Stimulated activated CD4-positive, alpha-beta T cell treated with anti-CD3 and anti-CD28 coated beads, Interleukin-12 subunit alpha, Interleukin-12 subunit beta, amount 100 ng/mL, for 48 hours (primary cell): ENCODE results near the gene RNF111.

Source experiments
- DNase-seq, 3 donors: peaks; one replicate each; pipeline ENCODE4 v3.0.0-alpha.2; 2020; ENCODE audit warnings: low read depth in 2 of 3, low spot score in 1 of 3

The RNF111 gene

DNA sequence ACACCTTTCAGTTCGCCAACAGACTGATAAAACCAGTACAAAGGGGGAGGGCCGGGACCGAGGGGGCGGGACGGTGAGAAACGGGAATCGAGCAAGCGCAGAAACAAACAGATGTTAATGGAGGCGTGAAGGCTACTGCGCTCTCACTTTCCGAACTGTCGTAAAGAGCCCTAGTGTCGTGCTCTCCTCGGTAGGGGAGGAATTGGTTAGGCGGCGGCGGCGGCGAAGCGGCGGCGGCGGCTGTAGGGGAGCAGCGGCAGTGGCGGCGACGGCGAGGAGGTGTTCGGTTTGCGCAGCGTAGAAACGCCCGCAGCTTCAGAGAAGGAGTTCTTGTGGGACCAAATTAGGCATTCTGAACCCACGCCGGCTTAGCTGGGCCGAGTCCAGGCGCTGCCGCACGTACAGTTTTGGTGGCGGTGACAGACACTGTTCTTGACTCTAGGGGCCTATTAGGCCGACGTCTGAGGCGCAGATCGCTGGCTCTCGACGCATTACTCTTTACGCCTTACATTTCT, at the start of gene RNF111:
TSS of gene RNF111 (plus strand) at position 173 of the 515 bp plus-strand sequence. CDS start 43,160 bp downstream, outside the sequence.
- DNase-seq: peak; percentile 81 to 86 (median 84)

DNA sequence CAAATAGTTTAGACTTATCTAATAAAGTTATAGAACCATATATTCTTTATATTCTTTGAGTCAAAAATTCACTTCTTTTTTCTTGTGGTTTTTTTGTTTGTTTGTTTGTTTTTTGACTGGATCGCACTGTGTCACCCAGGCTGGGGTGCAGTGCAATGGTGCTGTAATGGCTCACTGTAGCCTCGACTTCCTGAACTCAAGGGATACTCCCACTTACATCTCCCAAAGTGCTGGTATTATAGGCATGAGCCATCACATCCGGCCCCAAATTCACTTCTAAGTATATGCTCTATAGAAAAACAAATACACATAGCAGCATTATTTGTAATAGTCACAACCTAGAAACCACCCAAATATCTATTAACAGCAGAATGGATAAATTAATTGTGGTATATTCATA, 40.3 kb upstream of the RNF111 start:
- DNase-seq: no peak

DNA sequence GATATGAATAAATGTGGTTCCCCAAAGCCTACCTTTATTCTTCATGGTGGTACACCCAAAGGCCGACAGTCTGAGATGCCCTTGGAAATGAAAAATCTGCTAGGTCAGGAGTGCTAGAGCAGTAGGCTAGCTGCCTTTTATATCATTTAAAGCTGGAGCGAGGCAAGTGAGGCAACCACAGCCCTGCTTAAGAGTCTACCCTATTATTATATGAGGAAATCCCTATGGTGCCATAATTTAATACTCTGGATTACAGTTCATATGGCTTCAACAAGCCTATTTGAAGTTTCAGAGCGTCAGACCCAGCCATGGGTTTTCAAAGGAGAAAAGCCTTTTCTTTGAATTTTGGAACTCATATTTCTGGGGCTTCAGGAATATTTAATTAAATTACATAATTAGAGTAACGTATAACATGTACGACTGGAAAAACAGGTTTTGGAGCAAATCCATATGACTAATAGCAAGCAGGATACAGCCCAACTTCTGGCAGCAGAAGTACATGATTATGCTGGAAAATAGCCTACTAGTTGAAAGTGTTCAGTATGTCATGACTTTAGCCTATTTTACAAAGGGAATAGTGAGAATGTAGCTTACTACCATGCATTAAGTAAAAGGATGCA, 36.0 kb upstream of the RNF111 start:
- no peak for DNase-seq

DNA sequence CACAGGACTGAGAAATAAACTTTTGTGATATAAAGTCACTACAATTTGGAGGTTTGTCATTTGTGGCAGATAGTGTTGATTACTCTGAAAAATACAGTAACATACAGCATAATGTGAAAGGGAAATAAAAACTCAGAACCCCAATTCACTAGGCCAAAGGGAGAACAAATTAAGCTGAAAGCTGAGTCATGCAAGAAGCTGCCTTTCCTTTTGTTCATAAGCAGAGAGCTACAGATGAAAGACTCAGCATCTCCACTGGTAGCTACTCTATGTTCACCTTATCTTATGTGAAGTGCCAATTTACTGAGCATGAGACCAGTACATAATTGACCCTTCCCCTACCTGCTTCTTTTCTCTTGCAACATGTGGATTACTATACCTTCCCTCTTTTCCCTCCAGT, 34.7 kb upstream of the RNF111 start:
- no peak for DNase-seq

DNA sequence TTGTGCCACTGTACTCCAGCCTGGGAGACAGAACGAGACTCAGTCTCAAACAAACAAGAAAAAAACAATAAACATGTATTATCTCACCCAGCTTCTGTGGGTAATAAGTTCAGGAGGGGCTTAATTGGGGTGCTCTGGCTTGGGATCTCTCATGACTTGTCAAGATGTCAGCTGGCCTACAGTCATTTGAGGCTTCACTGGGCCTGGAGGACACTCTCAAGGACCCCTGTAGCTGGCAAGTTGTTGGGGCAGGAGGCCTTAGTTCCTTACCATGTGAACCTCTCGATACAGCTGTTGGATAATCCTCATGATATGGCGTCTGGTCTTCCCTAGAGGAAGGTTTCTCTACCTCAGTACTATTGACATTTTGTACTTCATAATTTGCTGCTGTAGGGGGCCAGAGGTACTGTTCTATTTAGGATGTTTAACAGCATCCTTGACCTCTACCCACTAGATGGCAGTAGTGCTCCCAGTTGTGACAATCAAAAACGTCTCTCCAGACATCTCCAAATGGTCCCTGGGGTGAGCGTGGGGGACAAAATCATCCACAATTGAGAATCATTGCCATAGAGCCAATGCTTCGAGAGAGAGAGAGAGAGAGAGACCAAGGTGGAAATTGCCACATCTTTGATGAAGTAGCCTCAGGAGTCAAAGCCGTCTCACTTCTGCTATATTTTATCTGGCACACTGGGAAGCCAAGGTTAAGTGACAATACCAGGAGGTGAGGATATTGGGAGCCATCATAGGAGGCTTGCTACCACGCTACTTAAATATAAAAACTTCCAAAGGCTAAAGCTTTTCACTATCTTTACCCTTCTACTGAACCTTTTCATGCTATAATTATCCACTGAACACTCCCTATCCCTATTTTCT, 30.1 kb upstream of the RNF111 start:
- DNase-seq: peak; percentile 24 to 78 (median 42)

DNA sequence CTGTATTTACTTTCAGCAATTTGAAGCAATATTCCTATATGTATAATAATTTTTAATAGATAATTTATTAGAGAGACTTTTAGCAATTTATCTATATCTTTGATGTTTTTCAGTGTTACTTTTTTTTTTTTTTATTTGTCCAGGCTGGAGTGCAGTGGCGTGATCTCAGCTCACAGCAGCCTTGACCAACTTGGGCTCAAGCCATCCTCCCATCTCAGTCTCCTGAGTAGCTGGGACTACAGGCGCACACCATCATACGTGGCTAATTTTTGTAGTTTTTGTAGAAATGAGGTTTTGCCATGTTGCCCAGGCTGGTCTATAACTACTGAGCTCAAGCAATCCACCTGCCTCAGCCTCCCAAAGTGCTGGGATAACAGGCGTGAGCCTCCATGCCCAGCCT, 28.7 kb upstream of the RNF111 start:
- no peak for DNase-seq

DNA sequence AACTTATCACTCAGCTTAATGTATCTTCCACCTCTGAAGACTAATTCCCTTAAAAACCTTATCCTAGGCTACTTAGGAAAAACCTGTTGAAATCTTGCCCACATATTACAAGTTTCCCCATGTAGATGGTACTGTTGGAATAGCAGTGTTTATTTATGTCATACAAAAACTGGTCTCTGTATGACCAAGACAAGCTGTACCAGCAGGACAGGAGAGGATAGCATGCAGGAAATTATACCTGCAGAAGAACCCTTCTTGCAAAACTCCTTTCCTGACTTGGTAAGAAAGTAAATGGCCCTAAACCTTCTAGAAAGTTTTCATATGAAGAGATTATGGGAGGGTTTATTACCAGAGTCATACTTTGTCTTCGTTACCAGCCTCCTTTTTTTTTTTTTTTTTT, 25.3 kb upstream of the RNF111 start:
- DNase-seq: no peak

DNA sequence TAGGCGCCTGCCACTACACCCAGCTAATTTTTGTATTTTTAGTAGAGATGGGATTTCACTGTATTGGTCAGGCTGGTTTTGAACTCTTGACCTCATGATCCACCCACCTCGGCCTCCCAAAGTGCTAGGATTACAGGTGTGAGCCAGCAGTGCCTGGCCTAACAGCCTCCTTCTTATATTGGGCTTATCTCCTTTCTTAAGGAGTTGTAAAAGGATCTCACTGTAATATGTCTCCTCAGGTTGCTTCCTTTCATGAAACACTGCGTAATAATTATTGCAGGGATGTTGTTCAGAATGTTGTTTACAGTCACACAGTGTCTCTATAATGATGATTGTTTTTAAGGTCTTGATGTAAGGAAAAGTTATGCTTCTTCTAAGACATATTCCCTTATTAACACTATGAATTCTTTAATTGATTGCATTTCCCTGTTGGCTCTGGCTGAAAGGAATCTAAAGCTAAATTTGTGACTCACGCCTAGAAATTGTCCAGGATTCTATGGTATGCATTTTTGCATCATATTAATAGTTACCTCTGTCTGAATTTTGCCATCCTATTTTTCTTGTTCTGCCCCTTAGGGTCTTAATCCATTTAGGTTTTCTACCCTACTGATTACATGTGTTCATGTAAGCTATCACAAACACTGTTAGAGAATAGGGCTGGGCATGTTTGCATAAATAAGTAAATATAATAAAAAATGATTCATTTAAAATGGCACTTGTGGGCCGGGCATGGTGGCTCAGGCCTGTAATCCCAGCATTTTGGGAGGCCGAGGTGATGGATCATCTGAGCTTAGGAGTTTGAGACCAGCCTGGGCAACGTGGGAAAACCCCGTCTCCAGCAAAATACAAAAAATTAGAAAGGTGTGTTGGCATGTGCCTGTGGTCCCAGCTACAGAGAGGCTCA, 24.5 kb upstream of the RNF111 start:
- no peak for DNase-seq

DNA sequence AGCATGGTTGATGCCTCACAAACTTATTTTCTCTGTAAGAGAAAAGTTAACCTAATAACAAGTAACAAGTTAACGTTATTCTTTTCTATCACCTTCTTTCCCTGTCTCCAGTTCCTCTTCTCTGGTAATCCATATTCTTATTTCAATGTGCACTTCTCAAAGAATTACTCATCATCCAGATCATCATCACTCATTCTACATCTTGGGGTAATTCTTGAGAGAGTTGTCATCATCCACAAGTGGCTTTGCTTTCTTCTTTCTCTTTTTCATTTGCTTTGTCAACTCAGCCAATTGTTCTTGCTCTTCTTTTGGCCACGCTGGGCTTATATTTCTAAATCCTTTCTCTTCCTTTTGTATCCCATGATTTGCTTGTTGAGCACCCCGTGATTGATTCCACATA, 20.8 kb upstream of the RNF111 start:
- no peak for DNase-seq

DNA sequence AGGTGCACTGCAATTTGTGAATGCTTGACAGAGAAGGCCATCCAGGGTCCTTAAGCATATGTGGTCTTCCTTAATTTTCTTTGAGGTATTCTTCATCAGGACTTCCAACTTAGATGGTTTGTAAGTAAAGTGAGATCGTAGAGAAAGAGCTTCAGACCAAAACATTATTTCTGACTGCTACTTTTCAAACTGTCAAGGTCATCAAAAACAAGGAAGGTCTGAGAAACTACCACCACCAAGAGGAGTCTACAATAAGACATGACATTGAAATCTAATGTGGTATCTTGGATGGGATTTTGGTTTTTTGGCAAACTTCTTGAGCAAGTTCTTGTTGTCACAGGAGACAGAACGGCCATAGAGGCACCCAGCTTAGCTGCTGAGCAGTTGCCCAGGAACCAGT, 20.0 kb upstream of the RNF111 start:
- no peak for DNase-seq

DNA sequence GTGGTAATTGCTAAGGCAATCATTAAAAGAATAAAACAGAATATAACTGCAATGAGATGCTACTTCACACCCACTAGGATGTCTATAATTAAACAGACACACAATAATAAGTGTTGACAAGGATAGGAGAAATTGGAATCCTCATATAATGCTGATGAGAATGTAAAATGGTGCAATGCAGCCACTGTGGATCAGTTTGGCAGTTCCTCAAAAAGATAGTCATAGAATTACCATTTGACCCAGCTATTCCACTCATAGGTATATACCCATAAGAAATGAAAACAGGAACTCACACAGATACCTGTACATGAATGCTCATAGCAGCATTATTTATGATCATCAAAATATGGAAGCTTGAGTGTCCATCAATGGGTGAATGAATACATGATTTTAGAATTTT, 9.6 kb upstream of the RNF111 start:
- DNase-seq: no peak

DNA sequence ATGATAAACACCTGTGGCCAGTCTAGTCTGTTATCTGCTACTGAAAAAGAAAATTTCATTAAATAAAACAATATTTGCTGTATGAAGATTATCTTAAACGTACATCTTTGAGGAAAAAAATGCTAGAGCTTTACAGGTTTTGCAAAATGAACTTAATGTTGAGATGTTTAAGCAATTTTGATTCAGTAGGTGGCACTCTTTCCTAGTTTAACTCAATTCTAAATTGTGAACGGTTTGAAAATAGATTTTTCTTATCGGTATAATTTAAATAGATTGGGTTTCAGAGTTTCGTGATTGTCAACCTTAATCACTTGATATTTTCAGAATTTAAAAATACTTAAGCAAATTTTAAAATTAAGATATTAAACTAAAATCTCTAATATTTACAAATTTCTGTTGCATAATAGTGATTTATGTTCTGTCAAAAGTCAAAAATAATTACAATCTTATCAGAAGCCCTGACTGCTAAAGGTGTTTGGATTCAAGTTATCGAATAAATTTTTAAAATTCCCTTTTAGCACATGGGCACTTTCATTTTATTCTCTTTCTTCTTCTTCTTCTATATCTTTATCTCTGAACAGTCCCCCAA, 7.0 kb upstream of the RNF111 start:
- DNase-seq: no peak

DNA sequence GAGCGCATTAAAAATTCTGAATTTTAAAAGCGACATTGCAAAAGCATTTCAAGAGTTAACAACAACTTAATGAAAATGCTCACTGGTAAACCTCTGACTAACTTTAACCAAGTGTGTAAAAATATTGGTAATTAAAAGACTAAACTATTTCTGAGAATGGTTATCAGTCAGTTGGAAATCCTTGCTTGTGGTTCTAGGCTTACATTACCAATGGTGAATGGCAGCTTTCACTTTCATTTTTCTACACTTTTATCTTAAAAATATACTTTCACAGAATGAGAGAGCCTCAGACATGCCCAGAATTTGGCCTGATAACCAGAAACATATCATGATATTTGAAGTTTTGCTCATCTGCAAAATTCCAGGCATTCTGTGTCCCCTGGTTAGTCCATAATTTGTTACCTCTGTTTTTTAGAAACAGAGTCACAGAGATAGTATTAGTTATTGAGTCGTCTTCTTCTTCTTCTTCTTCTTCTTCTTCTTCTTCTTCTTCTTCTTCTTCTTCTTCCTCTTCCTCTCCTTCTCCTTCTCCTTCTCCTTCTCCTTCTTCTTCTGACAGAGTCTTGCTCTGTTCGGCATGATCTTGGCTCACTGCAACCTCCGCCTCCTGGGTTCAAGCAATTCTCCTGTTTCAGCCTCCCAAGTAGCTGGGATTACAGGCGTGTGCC, 5.5 kb upstream of the RNF111 start:
- DNase-seq: no peak

DNA sequence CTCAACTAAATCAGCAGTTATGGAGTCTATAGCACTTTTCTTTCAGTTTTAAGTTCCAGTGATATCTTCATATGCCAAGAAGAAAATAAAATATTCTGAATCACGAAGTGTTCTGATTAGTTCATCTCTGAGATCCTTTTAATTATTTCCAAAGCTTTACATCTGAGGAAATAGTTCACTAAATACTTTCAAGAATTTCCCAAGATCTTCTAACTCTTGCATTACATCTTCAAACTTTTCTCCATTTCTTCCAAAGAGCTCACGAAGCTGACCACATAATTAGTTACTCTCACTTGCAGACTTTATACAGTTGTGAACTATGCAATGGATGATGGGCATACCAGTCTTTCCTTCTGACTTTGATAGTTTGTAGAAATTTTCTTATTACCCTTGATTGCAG, 4.2 kb upstream of the RNF111 start:
- no peak for DNase-seq

DNA sequence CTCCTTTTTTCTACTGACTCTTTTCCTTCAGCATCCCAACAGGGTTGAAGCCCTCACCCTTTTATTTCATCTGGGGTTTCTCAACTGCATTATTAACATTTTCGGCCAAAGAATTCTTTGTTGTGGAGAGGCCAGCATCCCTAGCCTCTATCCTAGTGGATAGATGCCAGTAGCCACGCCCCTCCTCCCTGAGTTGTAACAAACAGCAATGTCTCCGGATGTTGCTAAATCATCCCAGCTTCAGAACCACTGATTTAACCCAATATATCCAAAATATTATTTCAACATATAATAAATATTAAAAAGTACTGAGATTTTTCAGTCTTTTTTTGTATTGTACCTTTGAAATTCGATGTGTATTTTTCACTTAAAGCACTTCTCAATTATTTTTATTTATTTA, 2.0 kb upstream of the RNF111 start:
- no peak for DNase-seq

DNA sequence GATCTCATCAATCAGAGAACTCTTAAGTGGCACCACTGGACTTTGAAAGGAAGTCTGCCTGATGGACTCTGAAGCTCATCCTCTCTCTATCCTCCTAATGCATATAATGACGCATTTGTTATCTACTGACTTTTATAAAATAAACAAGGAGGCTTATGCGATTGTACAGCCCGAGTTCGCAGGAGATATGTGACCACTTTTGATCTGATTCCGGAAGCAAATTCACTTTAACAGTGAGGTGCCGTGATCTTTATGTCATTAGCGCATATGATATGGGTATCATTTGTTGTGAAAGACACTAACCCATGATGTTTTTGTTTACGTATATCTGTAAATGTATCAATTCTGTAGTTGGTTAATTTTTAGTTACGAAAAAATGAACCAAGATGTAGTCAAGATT, 427 bp upstream of the RNF111 start:
- DNase-seq: no peak

DNA sequence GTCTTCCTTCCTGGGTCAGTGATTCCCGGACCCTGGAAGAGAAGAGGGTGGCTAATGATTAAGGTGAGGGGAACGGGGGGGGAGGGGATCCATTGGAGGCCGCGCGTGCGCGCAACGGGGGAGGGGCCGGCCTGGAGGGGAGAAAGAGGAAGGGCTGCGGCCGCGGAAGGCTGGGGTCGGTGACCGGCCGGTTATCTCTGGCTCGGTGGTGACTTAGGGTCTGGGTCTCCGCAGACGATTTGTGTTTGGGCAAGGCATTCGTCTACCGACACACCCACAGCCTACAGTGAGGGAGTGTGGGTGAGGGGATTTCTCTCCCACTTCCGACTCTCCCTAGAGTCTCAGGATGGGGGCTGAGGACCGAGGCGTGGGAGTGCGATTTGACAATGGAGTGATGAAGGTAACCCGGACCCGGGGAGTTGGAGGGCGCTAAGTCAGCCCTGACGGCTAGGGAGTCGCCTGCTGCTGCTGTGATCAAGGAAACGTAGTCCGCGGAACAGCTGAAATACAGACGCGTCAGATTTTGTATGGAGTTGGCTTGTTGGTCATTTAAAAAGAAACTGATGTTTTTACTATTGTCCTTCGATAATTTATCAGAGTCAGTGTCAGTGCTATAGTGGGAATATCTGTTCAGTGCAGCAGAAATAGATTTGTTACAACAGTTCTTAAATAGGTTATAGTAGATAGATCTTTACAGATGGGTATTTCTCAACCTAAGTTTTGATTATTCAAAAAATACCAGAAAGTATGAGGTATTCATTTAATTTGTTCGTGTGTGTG, 733 bp downstream of the RNF111 start:
- peak; percentile 20 to 58 (median 43) for DNase-seq

DNA sequence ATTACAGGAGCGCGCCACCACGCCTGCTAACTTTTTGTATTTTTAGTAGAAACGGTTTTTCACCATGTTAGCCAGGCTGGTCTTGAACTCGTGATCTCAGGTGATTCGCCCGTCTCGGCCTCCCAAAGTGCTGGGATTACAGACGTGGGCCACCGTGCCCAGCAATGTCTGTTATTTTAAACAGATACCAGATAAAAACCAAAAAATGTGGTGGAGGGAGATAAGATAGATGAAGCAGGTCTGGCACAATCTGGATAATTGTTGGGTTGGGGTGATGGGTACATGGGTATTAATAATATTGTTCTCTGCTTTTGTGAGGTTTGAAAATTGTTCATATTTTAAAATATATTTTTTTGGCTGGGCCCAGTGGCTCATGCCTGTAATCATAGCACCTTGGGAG, 4.7 kb downstream of the RNF111 start:
- DNase-seq: no peak

DNA sequence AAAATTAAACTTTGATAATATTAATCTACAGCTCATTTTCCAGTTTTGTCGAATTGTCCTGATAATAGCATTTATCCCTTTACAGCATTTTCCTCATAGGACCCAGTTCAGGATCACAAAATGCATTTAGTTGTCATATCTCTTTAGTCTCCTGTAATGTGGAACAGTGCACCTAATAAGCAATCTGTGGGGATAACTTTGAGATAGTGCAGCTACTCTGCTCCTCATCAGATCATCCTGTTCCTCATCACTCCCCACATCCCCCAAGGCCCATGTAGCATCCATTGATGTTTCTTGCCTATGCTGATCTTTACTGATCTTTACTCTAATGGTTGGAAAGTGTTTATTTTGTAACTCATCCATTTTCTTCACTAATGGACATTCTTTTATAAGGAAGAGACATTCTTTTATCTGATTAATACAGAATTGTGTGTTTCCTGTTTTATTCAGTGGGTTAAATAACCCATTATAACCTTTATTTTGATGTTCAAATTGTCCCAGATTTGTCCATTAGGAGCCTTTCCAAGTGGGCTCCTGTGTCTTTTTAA, 7.5 kb downstream of the RNF111 start:
- DNase-seq: no peak
